ENCODE results near the gene WNT5B.
"Not testable (repeated sequence)": the region's sequence is repeated elsewhere in the genome, so short reads cannot be mapped to it uniquely, and the experiment has no call there.

Gene WNT5B

GRCh38 chr12:1598757-1599156, 30.3 kb upstream of the WNT5B start:
- Histone ChIP-seq H3K4me1 (ENCODE audit: control insufficient read depth, insufficient read depth, low read length, unreplicated experiment) (peaks cover 19% of the 10 kb centered on the region), H3K27me3 (ENCODE audit: insufficient read depth, low read length) (no peaks in the 10 kb centered on the region), H3K27ac (ENCODE audit: low read depth, low read length) (no peak overlapping the region), H3K36me3 (ENCODE audit: insufficient read depth, low read length) (no peaks in the 10 kb centered on the region), H2AFZ (ENCODE audit: low read length, unreplicated experiment) (no peak overlapping the region), H3K4me3 (ENCODE audit: low read depth, low read length) (no peak overlapping the region), H3K79me2 (ENCODE audit: control insufficient read depth, insufficient read depth, low read length, unreplicated experiment) (peaks cover 4% of the 10 kb centered on the region)

- not testable (repeated sequence) for H3K36me3 ChIP-seq (ENCODE audit: insufficient read depth, low read length); H3K27ac ChIP-seq (ENCODE audit: low read depth, low read length); H3K79me2 ChIP-seq (ENCODE audit: control insufficient read depth, insufficient read depth, low read length, unreplicated experiment); H2AFZ ChIP-seq (ENCODE audit: low read length, unreplicated experiment); H3K27me3 ChIP-seq (ENCODE audit: insufficient read depth, low read length); H3K4me3 ChIP-seq (ENCODE audit: low read depth, low read length)
- H3K4me1 ChIP-seq (ENCODE audit: control insufficient read depth, insufficient read depth, low read length, unreplicated experiment), result peaks cover 13% of the 10 kb centered on the region
These were observed 26.3 kb upstream of the WNT5B start for GRCh38 chr12:1602706-1603105.

GRCh38 chr12:1603269-1603993, 25.6 kb upstream of the WNT5B start:
- no peak overlapping the region for H3K27ac ChIP-seq (ENCODE audit: low read depth, low read length)
- H3K36me3 ChIP-seq (ENCODE audit: insufficient read depth, low read length), result no peaks in the 10 kb centered on the region
- no peak overlapping the region for H3K4me3 ChIP-seq (ENCODE audit: low read depth, low read length)
- H3K79me2 ChIP-seq (ENCODE audit: control insufficient read depth, insufficient read depth, low read length, unreplicated experiment), result no peaks in the 10 kb centered on the region
- no peak overlapping the region for H2AFZ ChIP-seq (ENCODE audit: low read length, unreplicated experiment)
- H3K27me3 ChIP-seq (ENCODE audit: insufficient read depth, low read length), result no peaks in the 10 kb centered on the region
- H3K4me1 ChIP-seq (ENCODE audit: control insufficient read depth, insufficient read depth, low read length, unreplicated experiment), result peaks cover 20% of the 10 kb centered on the region

GRCh38 chr12:1604464-1604863, 24.6 kb upstream of the WNT5B start:
- H3K79me2 ChIP-seq (ENCODE audit: control insufficient read depth, insufficient read depth, low read length, unreplicated experiment), result no peaks in the 10 kb centered on the region
- no peak overlapping the region for H2AFZ ChIP-seq (ENCODE audit: low read length, unreplicated experiment)
- no peak overlapping the region for H3K27ac ChIP-seq (ENCODE audit: low read depth, low read length)
- no peak overlapping the region for H3K4me3 ChIP-seq (ENCODE audit: low read depth, low read length)
- peaks cover 25% of the 10 kb centered on the region for H3K4me1 ChIP-seq (ENCODE audit: control insufficient read depth, insufficient read depth, low read length, unreplicated experiment)
- H3K27me3 ChIP-seq (ENCODE audit: insufficient read depth, low read length), result no peaks in the 10 kb centered on the region
- no peaks in the 10 kb centered on the region for H3K36me3 ChIP-seq (ENCODE audit: insufficient read depth, low read length)

DNA sequence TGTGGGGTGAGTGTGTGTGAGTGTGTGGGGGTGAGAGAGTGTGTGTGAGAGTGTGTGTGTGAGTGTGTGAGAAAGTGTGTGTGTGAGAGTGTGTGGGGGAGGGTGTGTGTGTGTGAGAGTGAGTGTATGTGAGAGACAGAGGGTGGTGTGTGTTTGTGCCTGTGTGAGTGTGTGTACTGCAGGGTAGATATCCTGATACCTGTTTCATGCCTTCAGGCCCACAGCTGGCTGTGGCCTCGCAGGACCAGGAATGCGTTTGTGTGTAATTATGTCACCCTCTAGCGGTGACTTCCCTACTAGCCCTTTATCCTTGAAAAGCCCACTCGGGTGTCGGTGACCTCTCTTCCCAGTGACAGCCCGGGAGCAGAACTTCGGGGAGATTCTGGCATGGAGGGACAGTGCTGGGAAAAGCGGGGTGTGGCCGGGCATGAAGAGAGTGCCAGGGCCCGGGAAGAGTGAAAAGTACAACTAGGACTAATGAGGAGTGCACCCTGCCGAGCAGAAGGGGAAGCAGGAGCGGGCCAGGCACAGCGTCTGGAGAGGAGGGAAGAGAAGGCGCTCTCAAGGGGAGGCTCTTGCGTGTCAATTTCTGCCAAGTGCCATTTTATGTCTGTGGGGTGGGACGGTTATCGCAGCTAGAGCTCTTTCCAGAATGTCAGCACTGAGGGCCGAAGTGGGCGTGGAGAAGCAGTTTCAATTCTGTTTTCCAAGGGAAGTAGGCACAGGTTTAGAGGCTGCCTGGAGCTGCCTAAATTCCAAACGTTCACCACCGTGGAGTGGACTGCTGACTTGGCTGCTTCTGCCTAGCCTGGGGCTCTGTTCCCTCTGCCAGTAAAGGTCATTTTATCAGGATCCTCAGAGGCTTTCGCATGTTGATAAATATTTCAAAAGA, 23.7 kb upstream of the WNT5B start:
- no peaks in the 10 kb centered on the region for H3K36me3 ChIP-seq (ENCODE audit: insufficient read depth, low read length)
- peak overlapping the region; percentile 72 for H3K4me3 ChIP-seq (ENCODE audit: low read depth, low read length)
- H3K4me1 ChIP-seq (ENCODE audit: control insufficient read depth, insufficient read depth, low read length, unreplicated experiment), result peaks cover 25% of the 10 kb centered on the region
- H3K27ac ChIP-seq (ENCODE audit: low read depth, low read length), result peak overlapping the region; percentile 73
- H3K79me2 ChIP-seq (ENCODE audit: control insufficient read depth, insufficient read depth, low read length, unreplicated experiment), result no peaks in the 10 kb centered on the region
- no peaks in the 10 kb centered on the region for H3K27me3 ChIP-seq (ENCODE audit: insufficient read depth, low read length)
- peak overlapping the region; percentile 43 for H2AFZ ChIP-seq (ENCODE audit: low read length, unreplicated experiment)

DNA sequence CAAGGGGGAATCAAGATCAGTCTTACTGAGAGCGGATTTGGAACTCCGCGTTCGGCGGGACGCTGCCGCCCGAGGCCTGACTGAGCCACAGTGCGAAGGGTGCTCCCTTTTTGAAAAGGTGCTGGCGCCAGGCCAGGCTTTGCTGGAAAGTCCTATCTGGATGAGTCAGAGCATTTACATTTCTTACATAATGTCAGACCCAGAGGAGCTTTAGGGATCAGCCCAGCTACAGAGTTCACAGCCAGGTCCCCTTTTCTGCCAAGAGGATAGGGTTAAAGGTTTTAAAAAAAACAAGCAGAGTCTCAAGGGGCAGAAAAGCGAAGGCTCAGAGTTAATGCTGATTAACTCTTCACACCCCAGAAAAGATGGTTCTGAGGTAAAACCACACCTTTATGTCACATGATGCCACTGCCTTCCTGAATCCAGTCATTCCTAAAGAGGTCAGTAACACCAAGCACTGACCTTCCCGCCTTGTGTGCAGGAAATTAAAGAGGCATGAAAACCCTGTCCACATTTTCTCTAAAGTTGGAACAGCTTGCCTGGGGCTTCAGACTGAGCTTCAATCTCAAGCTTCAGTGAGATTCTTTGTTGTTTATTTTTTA, 22.9 kb upstream of the WNT5B start:
- peak overlapping the region; percentile 73 for H3K27ac ChIP-seq (ENCODE audit: low read depth, low read length)
- peak overlapping the region; percentile 72 for H3K4me3 ChIP-seq (ENCODE audit: low read depth, low read length)
- peaks cover 25% of the 10 kb centered on the region for H3K4me1 ChIP-seq (ENCODE audit: control insufficient read depth, insufficient read depth, low read length, unreplicated experiment)
- no peaks in the 10 kb centered on the region for H3K27me3 ChIP-seq (ENCODE audit: insufficient read depth, low read length)
- no peaks in the 10 kb centered on the region for H3K79me2 ChIP-seq (ENCODE audit: control insufficient read depth, insufficient read depth, low read length, unreplicated experiment)
- H3K36me3 ChIP-seq (ENCODE audit: insufficient read depth, low read length), result no peaks in the 10 kb centered on the region
- H2AFZ ChIP-seq (ENCODE audit: low read length, unreplicated experiment), result peak overlapping the region; percentile 43

DNA sequence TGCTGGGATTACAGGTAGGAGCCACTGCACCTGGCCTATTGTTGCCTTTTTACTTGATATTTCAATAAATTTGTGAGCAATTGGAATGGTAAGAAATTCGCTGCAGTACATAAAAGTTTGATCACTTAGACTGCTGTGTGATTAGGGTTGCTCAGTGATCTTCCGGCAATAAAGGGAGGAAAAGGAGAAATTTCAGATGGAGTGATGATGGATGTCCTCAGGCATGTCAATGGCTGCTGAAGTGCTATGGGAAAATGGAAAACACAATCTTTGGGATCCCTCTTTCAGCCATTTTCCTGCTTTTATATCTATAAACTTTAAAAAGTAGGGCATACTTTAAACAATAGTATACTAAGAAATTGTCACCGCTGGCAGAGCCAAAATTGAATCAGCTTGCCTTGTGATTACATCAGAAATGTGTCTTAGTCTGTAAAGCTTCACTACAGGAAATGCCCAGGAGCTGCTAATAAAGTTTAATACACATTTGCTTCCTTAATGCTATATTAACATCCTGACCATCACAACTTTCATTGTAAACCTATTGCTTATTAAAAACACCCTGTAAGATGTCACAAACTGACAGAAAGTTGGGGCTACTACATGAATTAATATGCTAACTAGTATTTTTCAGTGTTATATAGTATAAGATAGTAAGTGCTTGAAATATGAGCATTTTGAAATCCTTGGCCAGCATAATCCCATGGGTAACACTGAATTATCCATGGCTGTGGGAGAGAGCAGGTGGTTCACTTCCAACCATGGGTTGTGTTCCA, 20.9 kb upstream of the WNT5B start:
- peak overlapping the region; percentile 64 for H2AFZ ChIP-seq (ENCODE audit: low read length, unreplicated experiment)

DNA sequence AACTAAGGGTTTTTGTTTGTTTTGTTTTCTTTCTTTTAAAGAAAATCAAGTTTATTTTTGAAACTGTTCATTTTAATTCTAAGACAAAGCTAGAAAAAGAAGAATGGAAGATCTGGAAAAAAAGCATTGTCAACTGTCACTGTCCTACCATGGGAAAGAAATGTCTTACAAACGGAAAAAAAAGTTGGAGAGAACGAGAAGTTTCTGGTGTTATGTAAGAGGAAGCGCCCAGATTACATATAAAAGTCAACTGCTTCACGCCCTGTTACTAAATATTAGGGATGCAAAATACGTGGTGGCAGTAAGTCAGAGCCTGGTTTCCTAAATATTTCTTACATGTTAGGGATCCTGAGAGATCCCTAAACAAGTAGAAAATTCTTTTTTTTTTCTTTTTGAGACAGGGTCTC, 20.3 kb upstream of the WNT5B start:
- H3K27ac ChIP-seq (ENCODE audit: low read depth, low read length), result peak overlapping the region; percentile 36
- H3K36me3 ChIP-seq (ENCODE audit: insufficient read depth, low read length), result no peaks in the 10 kb centered on the region
- H3K4me1 ChIP-seq (ENCODE audit: control insufficient read depth, insufficient read depth, low read length, unreplicated experiment), result peaks cover 35% of the 10 kb centered on the region
- H3K79me2 ChIP-seq (ENCODE audit: control insufficient read depth, insufficient read depth, low read length, unreplicated experiment), result no peaks in the 10 kb centered on the region
- H3K4me3 ChIP-seq (ENCODE audit: low read depth, low read length), result no peak overlapping the region
- no peaks in the 10 kb centered on the region for H3K27me3 ChIP-seq (ENCODE audit: insufficient read depth, low read length)
- no peak overlapping the region for H2AFZ ChIP-seq (ENCODE audit: low read length, unreplicated experiment)

More for the DNA sequence above, 20.9 kb upstream of the WNT5B start:
- peaks cover 35% of the 10 kb centered on the region for H3K4me1 ChIP-seq (ENCODE audit: control insufficient read depth, insufficient read depth, low read length, unreplicated experiment)
- peak overlapping the region; percentile 36 for H3K27ac ChIP-seq (ENCODE audit: low read depth, low read length)
- no peaks in the 10 kb centered on the region for H3K79me2 ChIP-seq (ENCODE audit: control insufficient read depth, insufficient read depth, low read length, unreplicated experiment)
- H3K4me3 ChIP-seq (ENCODE audit: low read depth, low read length), result no peak overlapping the region
- H3K27me3 ChIP-seq (ENCODE audit: insufficient read depth, low read length), result no peaks in the 10 kb centered on the region
- no peaks in the 10 kb centered on the region for H3K36me3 ChIP-seq (ENCODE audit: insufficient read depth, low read length)

GRCh38 chr12:1610072-1610643, 18.9 kb upstream of the WNT5B start:
- Histone ChIP-seq H3K4me3 (ENCODE audit: low read depth, low read length) (no peak overlapping the region), H3K36me3 (ENCODE audit: insufficient read depth, low read length) (no peaks in the 10 kb centered on the region), H3K27ac (ENCODE audit: low read depth, low read length) (no peak overlapping the region), H3K4me1 (ENCODE audit: control insufficient read depth, insufficient read depth, low read length, unreplicated experiment) (peaks cover 35% of the 10 kb centered on the region), H3K79me2 (ENCODE audit: control insufficient read depth, insufficient read depth, low read length, unreplicated experiment) (no peaks in the 10 kb centered on the region), H2AFZ (ENCODE audit: low read length, unreplicated experiment) (no peak overlapping the region), H3K27me3 (ENCODE audit: insufficient read depth, low read length) (no peaks in the 10 kb centered on the region)
